IPS-15b (cell line): Measurements from ENCODE around the gene TMEM217.

Source experiments
- H3K27me3 ChIP-seq: one replicate; pipeline ENCODE4 v1.6.1; 2013; ENCODE audit warnings: low read length; ENCODE audit not compliant: control insufficient read depth, insufficient read depth
- H3K36me3 ChIP-seq: one replicate; pipeline ENCODE4 v1.6.1; 2013; ENCODE audit warnings: low read length; ENCODE audit not compliant: control insufficient read depth, insufficient read depth
- H3K4me1 ChIP-seq: one replicate; pipeline ENCODE4 v1.6.1; 2013; ENCODE audit warnings: mild to moderate bottlenecking, low read length; ENCODE audit not compliant: control insufficient read depth, insufficient read depth
- H3K4me3 ChIP-seq: one replicate; pipeline ENCODE4 v1.5.1; 2013; ENCODE audit warnings: low read depth, low read length
- H3K9ac ChIP-seq: one replicate; pipeline ENCODE4 v1.6.1; 2013; ENCODE audit warnings: low read depth, mild to moderate bottlenecking, low read length
- H3K9me3 ChIP-seq: one replicate; pipeline ENCODE4 v1.6.1; 2013; ENCODE audit warnings: mild to moderate bottlenecking, low read length; ENCODE audit not compliant: control insufficient read depth, insufficient read depth

Gene TMEM217

GRCh38 chr6:37168163-37168758 lies 89.7 kb downstream of the TMEM217 start:
- Histone ChIP-seq H3K4me3 (no peak overlapping the region), H3K36me3 (peaks cover 20% of the 10 kb centered on the region), H3K4me1 (peaks cover 11% of the 10 kb centered on the region), H3K27me3 (no peaks in the 10 kb centered on the region), H3K9me3 (no peaks in the 10 kb centered on the region), H3K9ac (no peak overlapping the region)

- H3K9ac ChIP-seq, result no peak overlapping the region
- H3K36me3 ChIP-seq, result no peaks in the 10 kb centered on the region
- H3K27me3 ChIP-seq, result no peaks in the 10 kb centered on the region
- no peaks in the 10 kb centered on the region for H3K9me3 ChIP-seq
- H3K4me1 ChIP-seq, result no peaks in the 10 kb centered on the region
- H3K4me3 ChIP-seq, result no peak overlapping the region
These were observed 95.2 kb downstream of the TMEM217 start for GRCh38 chr6:37162740-37163139.
